SHP77 (cell line): Measurements from ENCODE around the gene TMEM145.
"Not testable (repeated sequence)": the region's sequence is repeated elsewhere in the genome, so short reads cannot be mapped to it uniquely, and the experiment has no call there.

ENCODE experiments used
- DNase-seq, 2 experiments: peaks; one replicate each; lab custom pipeline; 2025; lab: John Stamatoyannopoulos, UW

Gene TMEM145

DNA sequence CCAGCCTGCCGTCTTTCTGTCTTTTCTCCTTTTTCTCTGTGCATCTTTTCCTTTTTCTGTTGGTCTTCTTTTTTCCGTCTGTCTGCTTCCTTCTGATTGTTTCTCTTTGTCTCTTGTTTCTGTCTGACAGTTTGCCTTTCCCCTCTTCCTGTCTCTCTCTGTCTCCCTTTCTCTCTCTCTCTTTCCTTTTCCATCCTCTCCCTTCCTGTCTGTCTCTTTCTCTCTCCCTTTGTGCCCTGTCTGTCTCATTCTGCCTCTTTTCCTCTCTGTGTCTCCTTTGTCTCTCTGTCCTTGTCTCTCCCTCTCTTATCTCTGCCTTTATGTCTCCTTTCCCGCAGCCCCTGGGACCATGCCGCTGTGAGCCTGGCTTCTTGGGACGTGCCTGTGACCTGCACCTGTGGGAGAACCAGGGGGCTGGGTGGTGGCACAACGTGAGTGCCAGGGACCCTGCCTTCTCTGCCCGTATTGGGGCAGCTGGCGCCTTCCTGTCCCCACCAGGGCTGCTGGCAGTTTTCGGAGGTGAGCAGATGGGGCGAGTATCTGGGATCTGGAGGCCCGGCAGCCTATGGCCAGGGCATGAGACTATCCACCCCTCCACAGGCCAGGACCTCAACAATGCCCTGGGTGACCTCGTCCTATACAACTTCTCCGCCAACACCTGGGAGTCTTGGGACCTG, 21.7 kb downstream of the TMEM145 start:
- DNase-seq: no peak

GRCh38 chr19:42335374-42335936, 22.3 kb downstream of the TMEM145 start:
- no peak for DNase-seq

- no peak for DNase-seq
Observed at GRCh38 chr19:42335971-42336370, 22.9 kb downstream of the TMEM145 start.

DNA sequence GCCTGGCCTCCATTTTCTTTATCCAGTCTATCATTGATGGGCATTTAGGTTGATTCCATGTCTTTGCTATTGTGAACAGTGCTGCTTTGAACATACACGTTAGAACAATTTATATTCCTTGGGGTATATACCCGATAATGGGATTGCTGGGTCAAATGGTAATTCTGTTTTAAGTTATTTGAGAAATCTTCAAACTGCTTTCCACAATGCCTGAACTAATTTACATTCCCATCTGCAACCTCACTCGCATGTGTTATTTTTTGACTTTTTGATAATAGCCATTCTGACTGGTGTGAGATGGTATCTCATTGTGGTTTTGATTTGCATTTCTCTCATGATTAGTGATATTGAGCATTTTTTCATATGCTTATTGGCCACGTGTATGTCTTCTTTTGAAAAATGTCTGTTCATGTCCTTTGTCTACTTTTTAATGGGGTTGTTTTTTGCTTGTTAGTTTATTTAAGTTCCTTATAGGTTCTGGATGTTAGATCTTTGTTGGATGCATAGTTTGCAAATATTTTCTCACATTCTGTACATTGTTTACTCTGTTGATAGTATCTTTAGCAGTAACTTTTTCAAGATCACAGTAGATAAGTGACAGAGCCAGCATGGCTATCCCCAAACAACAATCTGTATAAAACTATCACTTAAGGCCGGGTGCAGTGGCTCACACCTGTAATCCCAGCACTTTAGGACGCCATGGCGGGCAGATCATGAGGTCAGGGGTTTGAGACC, 26.2 kb downstream of the TMEM145 start:
- not testable (repeated sequence) for DNase-seq

DNA sequence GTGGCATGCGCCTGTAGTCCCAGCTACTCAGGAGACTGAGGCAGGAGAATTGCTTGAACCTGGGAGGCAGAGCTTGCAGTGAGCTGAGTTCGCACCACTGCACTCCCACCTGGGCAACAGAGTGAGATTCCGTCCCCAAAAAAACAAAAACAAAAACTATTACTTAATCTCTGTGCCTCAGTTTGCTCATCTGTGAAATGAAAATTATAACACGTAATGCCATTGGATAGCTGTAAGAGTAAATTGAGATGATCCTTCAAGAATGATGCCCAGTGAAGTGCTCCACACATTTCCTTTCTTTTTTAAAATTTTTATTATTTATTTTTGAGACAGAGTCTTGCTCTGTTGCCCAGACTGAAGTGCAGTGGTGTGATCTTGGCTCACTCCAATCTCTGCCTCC, 26.8 kb downstream of the TMEM145 start:
- not testable (repeated sequence) for DNase-seq

DNA sequence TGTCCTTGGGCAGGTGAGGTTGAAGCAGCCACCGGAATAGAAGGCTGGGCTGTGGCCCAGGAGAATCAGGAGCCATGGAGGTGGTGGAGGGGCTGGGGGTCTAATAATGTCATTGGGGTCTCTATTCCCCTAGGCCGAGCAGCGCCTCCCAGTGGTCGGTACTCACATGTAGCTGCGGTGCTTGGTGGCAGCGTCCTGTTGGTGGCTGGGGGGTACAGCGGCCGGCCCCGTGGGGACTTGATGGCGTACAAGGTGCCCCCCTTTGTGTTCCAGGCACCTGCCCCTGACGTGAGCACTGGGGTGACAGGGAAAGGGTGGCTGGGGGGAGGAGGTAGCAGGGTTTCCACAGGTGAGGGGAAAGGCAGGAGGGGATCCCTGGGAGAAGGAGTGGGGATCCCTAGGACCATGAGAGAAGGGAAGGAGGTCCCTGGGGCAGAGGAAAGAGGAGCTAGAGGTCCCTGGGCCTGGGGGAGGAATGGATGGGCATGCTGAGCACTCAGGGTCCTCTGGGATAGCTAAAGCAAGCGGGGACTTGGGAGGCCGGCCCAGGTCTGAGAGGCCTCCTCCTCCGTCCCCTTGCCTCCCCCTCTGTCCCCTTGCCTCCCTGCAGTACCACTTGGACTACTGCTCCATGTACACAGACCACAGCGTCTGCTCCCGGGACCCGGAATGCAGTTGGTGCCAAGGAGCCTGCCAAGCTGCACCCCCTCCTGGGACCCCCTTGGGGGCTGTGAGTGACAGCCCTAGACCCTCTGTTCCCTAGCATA, 30.4 kb downstream of the TMEM145 start:
- no peak for DNase-seq

- no peak for DNase-seq
Observed at GRCh38 chr19:42344336-42344893, 31.3 kb downstream of the TMEM145 start.

- no peak for DNase-seq
Observed at GRCh38 chr19:42345191-42345812, 32.2 kb downstream of the TMEM145 start.

DNA sequence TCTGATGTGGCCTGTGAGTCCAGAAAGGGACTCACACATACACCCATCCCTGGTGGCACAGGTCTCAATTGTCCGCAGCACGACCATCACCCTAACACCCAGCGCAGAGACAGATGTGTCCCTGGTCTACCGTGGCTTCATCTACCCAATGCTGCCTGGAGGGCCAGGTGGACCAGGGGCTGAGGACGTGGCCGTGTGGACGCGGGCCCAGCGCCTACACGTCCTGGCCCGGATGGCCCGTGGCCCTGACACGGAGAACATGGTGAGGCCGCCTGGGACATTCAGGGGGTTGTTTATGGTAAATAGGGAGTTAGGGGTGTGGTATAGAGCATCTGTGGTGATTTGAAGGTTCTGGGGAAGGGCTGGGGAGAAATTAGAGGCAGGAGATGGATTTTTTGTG, 35.1 kb downstream of the TMEM145 start:
- DNase-seq: no peak

DNA sequence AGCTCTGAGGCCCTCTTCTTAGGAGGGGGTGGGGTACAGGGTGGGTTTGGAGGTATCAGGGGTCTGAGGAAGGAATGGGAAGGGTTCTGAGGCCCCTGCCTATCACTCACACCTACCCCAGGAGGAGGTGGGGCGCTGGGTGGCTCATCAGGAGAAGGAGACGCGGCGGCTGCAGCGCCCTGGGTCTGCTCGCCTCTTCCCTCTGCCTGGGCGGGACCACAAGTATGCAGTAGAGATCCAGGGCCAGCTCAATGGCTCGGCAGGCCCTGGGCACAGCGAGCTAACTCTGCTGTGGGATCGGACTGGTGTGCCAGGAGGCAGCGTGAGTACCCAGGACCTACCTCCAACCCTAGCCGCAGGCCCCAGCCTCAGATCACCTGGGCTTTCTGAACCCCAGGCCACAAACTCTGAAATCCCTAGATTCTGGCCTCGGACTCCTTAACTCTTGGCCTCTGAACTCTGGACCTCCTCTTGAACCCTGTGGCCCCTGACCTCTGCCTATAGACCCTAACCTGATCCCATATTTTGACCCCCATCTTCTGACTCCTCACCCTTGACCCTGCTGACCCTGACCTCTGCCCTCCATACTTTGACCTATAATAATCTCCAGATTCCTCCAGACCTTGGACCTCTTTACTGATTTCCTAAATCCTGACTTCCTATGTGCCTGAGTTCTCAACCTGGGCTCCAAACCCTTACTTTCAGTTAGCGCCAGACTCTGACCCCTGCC, 36.4 kb downstream of the TMEM145 start:
- no peak for DNase-seq

DNA sequence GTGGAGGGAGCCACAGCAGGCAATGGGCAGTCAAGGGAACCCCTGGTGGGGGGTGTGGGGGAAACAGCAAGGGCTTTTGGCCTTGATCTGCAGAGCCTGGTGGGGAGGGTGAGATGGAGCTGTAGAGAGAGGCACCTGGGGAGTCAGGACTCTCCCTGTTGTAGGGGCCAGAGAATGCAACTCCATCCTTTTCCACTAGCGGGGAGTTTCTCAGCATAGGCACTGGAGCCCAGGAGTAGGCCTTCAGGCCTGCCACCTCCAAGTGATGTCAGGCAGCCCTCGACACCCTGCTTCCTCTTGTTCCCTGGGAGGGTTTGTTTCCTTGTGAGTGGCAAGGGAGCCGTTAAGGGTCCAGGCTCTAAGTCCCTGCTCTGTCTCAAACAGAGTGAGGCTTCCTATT, 37.3 kb downstream of the TMEM145 start:
- no peak for DNase-seq

DNA sequence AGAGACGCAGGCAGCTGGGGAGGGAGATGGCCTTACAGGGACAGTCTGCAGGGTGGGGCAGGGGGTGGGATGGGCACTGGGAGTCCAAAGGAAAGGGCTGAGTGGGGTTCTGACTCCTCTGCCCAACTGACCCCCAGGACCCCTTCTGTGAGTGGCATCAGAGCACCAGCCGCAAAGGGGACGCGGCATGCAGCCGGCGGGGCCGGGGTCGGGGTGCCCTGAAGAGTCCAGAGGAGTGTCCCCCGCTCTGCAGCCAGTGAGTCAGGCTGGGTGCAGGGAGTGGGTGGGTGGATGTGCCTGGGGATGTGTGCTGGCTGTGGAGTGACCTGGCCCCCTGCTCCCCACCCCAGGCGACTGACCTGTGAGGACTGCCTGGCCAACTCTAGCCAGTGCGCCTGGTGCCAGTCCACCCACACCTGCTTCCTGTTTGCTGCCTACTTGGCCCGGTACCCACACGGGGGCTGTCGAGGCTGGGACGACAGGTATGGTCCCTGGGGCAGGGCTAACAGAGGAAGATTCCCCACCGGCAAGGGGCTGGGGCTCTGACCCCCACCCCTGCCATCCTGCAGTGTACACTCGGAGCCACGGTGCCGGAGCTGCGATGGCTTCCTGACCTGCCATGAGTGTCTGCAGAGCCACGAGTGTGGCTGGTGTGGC, 38.1 kb downstream of the TMEM145 start:
- DNase-seq: no peak

GRCh38 chr19:42352301-42353259, 39.5 kb downstream of the TMEM145 start:
- no peak for DNase-seq

DNA sequence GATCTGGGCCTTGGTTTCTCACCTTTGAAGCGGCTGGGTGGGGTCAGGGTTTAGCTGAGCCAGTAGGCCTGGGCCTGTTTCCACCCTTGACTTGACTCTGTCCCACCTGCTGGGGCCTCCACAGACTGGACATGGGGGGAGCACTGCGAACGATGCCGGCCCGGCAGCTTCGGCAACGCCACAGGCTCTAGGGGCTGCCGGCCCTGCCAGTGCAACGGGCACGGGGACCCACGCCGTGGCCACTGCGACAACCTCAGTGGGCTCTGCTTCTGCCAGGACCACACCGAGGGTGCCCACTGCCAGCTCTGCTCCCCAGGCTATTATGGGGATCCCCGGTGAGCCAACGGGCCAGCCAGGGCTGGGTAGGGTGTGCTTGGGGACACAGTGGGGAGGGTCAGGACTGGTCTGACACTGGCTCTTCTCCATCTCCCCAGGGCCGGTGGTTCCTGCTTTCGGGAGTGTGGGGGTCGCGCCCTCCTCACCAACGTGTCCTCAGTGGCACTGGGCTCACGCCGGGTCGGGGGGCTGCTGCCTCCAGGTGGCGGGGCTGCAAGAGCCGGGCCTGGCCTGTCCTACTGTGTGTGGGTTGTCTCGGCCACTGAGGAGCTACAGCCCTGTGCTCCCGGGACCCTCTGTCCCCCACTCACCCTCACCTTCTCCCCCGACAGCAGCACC, 40.4 kb downstream of the TMEM145 start:
- no peak for DNase-seq

- no peak for DNase-seq
Observed at GRCh38 chr19:42355896-42356295, 42.8 kb downstream of the TMEM145 start.

GRCh38 chr19:42356686-42357085, 43.6 kb downstream of the TMEM145 start:
- DNase-seq: no peak

GRCh38 chr19:42357290-42357689, 44.2 kb downstream of the TMEM145 start:
- DNase-seq: no peak

- DNase-seq: no peak
Observed at GRCh38 chr19:42360787-42361544, 47.9 kb downstream of the TMEM145 start.
